LNCaP clone FGC (cell line): Measurements from ENCODE around the gene GPR162.

ENCODE experiments used
- DNase-seq: peaks from one replicate; pipeline ENCODE4 v3.0.0-alpha.2; 2011; ENCODE audit warnings: low read depth
- H3K4me3 ChIP-seq: 2 replicates; pipeline ENCODE4 v1.5.1; 2011; ENCODE audit warnings: mild to moderate bottlenecking, low read depth, low read length, control low read depth
- TF ChIP-seq, protein P1 (sequence below): IDR thresholded peaks from 2 replicates; pipeline ENCODE4 v1.5.1; 2012; ENCODE audit warnings: mild to moderate bottlenecking; ENCODE audit not compliant: control insufficient read depth, insufficient read depth; ENCODE audit errors: extremely low read depth

GPR162 gene

DNA sequence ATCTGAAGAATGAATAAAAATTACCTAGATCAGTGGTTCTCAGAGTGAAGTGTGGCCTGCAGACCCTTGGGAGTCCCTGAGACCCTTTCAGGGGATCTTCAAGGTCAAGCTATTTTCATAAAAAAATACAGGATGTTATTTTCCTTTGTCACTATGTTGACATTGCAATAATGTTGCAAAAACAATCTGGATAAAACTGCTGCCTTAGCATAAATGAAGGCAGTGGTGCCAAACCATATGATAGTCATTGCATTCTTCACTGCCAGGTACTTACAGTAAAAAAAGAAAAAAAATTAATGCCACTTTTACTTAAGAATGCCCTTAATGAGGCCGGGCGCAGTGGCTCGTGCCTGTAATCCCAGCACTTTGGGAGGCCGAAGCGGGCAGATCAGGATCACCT, 34.3 kb upstream of the GPR162 start:
- H3K4me3 ChIP-seq: no peak overlapping the region
- DNase-seq: no peak
- TF ChIP-seq, protein P1, sequence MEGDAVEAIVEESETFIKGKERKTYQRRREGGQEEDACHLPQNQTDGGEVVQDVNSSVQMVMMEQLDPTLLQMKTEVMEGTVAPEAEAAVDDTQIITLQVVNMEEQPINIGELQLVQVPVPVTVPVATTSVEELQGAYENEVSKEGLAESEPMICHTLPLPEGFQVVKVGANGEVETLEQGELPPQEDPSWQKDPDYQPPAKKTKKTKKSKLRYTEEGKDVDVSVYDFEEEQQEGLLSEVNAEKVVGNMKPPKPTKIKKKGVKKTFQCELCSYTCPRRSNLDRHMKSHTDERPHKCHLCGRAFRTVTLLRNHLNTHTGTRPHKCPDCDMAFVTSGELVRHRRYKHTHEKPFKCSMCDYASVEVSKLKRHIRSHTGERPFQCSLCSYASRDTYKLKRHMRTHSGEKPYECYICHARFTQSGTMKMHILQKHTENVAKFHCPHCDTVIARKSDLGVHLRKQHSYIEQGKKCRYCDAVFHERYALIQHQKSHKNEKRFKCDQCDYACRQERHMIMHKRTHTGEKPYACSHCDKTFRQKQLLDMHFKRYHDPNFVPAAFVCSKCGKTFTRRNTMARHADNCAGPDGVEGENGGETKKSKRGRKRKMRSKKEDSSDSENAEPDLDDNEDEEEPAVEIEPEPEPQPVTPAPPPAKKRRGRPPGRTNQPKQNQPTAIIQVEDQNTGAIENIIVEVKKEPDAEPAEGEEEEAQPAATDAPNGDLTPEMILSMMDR: no peak

DNA sequence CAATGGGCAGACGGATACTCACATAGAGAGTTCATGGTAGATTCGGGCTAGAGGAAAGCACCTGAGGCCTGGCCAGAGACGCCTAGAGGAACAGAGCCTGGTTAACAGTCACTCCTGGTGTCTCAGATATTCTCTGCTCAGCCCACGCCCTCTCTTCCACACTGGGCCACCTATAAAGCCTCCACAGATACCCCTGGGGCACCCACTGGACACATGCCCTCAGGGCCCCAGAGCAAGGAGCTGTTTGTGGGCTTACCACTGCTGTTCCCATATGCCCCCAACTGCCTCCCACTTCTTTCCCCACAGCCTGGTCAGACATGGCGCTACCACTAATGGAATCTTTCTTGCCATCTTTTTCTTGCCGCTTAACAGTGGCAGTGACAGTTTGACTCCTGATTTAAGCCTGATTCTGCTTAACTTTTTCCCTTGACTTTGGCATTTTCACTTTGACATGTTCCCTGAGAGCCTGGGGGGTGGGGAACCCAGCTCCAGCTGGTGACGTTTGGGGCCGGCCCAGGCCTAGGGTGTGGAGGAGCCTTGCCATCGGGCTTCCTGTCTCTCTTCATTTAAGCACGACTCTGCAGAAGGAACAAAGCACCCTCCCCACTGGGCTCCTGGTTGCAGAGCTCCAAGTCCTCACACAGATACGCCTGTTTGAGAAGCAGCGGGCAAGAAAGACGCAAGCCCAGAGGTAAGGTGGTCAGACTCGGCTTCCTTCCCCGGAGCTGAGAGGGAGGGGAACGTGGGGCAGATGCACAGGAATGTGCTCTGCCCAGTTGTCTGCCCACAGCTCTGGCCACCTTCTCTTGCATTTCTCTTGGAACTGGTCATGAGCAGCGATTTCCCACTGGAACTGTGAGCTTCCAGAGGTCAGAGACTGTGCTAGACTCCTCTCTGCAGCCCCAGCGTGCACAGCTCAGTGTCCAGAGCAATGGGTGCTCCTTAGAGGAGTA, 32.4 kb upstream of the GPR162 start, which contains the start of gene CD4:
TSS of gene CD4 (plus strand) at position 557 of the 953 bp plus-strand sequence. CDS start 10,611 bp downstream, outside the sequence.
- no peak within 1 kb of the TSS for H3K4me3 ChIP-seq
- no peak for DNase-seq
- TF ChIP-seq, protein P1: no peak

DNA sequence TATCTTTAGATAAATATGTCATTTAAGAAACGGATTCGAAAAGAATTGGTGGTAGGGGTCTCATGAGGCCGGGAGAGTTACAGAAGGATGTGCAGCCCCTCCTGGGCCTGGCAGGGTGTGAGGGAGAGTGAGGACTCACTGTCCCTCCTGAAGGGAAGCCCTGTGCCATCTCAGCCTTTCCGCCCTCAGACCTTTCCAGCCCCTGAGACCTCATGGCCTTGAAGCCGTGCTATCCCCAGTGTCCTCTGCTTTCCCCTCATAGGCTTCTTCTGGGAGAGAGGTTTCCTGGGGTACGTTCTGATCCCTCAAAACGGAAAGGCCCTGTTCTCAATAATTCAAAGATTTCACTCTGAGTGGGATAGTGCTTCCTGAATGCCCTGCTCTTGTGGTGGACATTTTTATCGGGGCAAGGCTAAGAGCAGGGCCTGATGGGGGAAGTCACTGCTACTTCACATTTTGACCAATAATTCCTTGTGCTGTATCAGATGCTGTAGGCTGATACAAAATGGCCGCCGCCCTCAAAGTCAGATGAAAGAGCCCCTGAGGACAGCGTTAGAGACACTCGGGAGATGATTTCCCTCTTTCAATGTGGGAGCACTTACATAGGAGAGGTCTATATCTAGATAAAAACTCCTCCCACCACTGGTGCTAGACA, 31.0 kb upstream of the GPR162 start:
- no peak for DNase-seq
- H3K4me3 ChIP-seq: no peak overlapping the region
- TF ChIP-seq, protein P1: no peak

DNA sequence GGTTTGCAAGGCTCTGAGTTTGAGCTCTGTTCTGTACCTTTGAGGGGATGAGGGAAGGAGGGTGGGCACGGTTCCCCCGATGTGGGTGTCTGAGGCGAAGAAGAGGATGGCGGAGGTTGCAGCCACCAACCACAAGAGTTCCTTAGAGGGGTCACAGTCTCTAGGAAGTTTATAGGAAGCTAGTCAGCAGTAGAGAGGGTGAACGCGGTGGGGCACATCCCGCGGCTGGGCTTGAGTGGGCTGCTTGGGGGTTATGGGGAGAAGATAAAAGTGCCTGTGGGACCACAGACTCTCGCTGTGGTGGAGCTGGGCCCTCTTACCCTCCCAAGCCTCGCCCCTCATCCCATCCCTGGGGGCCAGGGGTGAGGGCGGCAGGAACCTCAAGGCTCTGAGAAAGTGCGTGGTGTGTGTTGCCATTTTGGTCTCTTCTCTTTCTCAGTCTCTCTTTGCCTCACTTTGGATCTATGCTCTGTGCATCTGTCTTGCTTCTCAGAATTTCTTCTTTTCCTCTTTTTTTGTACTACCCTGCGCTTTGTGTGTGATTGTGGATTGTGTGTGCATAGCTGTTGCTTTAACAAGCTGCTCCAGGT, 29.6 kb upstream of the GPR162 start:
- TF ChIP-seq, protein P1: no peak
- no peak for DNase-seq
- no peak overlapping the region for H3K4me3 ChIP-seq

DNA sequence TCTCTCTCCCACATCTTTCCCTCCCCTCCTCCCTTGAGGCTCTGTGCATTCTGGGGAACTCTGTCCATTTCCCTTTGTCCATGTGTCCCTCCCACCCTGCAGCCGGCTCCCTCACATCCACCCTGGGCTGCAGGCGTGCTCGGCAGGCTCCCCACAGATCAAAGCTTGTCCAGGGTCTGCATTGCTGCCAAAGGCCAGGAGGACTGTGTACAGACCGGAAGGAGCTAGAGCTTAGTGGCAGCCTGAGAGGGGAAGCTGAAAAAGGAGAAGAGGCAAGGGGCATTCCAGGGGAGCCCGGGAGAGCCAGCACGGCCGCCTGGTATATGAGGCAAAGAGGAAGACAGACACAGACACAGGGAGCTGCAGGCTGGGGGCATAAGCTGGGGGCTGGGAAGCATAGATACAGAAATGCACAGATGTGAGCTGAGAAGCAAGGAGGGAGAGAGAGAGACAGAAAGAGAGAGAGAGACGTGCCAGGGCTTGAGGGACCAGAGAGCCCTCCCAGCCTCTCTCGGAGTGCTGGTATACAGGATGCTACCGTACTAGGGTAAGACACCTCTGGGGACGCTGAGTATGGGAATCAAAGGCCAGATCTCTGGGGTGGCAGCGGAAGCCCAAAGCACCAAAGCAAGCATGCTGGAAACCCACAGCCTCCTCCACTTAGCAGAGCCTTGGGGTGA, 29.0 kb upstream of the GPR162 start:
- TF ChIP-seq, protein P1: no peak
- no peak overlapping the region for H3K4me3 ChIP-seq
- no peak for DNase-seq

DNA sequence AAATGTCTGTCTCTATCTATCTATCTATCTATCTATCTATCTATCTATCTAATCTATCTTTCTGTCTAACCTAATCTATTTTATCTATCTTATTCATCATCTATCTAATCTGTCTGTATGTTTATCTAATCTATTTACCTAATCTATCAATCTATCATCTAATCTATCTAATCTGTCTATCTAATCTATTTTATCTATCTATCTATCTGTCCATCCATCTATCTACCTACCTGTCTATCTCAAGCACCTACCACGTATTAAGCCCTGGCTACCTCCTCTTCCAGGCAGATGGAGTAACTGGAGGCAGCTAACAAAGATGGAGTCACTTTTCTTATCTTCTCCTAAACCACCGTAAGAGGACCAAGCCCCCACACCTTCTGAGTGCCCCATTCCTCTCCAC, 26.5 kb upstream of the GPR162 start:
- no peak overlapping the region for H3K4me3 ChIP-seq
- no peak for DNase-seq
- TF ChIP-seq, protein P1: no peak
